Testis (tissue), 3 donors: ENCODE measurements around the gene IFNA2. TPM values are rescaled to one million over a fixed set of nuclear protein-coding genes. Genes with fewer than 3 reads are reported as not detected.
A peak's percentile ranks its signal among the peaks of the same experiment; 100 is the strongest.

ENCODE experiments used
- DNase-seq: peaks from one replicate; pipeline ENCODE4 v3.0.0-alpha.2; 2019
- H3K27ac ChIP-seq, 2 donors: fragments of 200-600 bp; sonication (generic); one replicate each; pipeline ENCODE4 v1.5.1; 2019
- H3K27me3 ChIP-seq: fragments of 200-600 bp; sonication (generic); one replicate; pipeline ENCODE4 v1.5.1; 2019
- H3K36me3 ChIP-seq: fragments of 200-600 bp; sonication (generic); one replicate; pipeline ENCODE4 v1.5.1; 2017; ENCODE audit warnings: low read depth; ENCODE audit errors: missing control alignments
- H3K4me1 ChIP-seq: fragments of 200-600 bp; sonication (generic); one replicate; pipeline ENCODE4 v1.5.1; 2019
- H3K4me3 ChIP-seq, 2 donors: fragments of 200-600 bp; sonication (generic); one replicate each; pipeline ENCODE4 v1.5.1; 2017 to 2019
- H3K9me3 ChIP-seq: fragments of 200-600 bp; sonication (generic); one replicate; pipeline ENCODE4 v1.5.1; 2017
- POLR2A ChIP-seq: fragments of 450-650 bp; IDR thresholded peaks from one replicate; pipeline ENCODE4 v1.6.1; 2017; ENCODE audit warnings: antibody characterized with exemption, mild to moderate bottlenecking, moderate library complexity
- WGBS, 2 donors: methylation state at CpG; one replicate each; pipeline ENCODE4 v1.1.5; 2018; 5-methylcytosine and 5-hydroxymethylcytosine counted together
- intact Hi-C: fragments of 100-400 bp; cut with DNase I; formaldehyde crosslinking; loops from one replicate; pipeline ENCODE4 v1.15.1; 2023; ENCODE audit warnings: low total_unique reads
- polyA plus RNA-seq: library from polyadenylated mRNA; stranded (reverse); fragments of 350-450 nt; fragmentation: Illumina TruSeq; extraction: RNeasy Lipid Tissue Mini Kit (QIAGEN cat#74804); gene quantifications from one replicate; pipeline ENCODE4 v1.2.3, GENCODE V29; 2014; ENCODE audit warnings: low read depth, low replicate concordance; ENCODE audit not compliant: insufficient read depth
- total RNA-seq, 2 donors: library from RNA; depleted of rRNA; stranded (reverse); fragments of >200 nt; gene quantifications; one replicate each; pipeline ENCODE4 v1.2.3, GENCODE V29; 2016
- TF ChIP-seq, protein P1 (sequence below), 3 experiments: fragments of 450-650 bp in 2 of 3; fragments of 200-600 bp in 1 of 3; sonication (generic) in 1 of 3; IDR thresholded peaks; one replicate each; pipeline ENCODE4 v1.5.1; 2016 to 2019; ENCODE audit warnings: antibody characterized with exemption in 3 of 3, mild to moderate bottlenecking in 2 of 3, moderate library complexity in 1 of 3

The IFNA2 gene
- total and polyA plus RNA-seq, 3 donors from 2014 or later, result 1.2 to 1.3 TPM; not detected in 1

DNA sequence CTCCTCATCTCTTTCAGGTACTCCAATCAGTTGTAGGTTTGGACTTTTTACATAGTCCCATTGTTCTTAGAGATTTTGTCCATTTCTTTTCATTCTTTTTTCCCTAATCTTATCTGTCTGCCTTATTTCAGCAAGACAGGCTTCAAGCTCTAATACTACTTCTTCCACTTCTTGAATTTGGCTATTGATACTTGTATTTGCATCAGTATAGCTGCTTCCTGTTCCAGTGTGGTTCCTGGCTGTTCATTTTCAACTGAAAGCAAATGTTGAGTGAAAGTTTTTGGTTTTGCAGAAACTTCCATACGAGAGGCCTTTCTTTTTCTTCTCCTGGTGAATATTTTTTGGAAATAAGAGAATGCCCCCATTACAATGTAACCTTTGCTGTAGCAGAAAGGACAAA lies 43.0 kb upstream of the IFNA2 start:
- intact Hi-C loops, result no loop called here
- TF ChIP-seq POLR2A, result no peak
- TF ChIP-seq, protein P1, sequence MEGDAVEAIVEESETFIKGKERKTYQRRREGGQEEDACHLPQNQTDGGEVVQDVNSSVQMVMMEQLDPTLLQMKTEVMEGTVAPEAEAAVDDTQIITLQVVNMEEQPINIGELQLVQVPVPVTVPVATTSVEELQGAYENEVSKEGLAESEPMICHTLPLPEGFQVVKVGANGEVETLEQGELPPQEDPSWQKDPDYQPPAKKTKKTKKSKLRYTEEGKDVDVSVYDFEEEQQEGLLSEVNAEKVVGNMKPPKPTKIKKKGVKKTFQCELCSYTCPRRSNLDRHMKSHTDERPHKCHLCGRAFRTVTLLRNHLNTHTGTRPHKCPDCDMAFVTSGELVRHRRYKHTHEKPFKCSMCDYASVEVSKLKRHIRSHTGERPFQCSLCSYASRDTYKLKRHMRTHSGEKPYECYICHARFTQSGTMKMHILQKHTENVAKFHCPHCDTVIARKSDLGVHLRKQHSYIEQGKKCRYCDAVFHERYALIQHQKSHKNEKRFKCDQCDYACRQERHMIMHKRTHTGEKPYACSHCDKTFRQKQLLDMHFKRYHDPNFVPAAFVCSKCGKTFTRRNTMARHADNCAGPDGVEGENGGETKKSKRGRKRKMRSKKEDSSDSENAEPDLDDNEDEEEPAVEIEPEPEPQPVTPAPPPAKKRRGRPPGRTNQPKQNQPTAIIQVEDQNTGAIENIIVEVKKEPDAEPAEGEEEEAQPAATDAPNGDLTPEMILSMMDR (IDR thresholded peaks at IDR 0.05), result no peak
- 80 to 83% methylated on average over 1 of the region's 1 CpG for WGBS, 2 donors
- Histone ChIP-seq H3K27me3 (no peaks in the 10 kb centered on the region), H3K4me1 (no peaks in the 10 kb centered on the region), H3K4me3 (no peak overlapping the region), H3K9me3 (no peaks in the 10 kb centered on the region), H3K36me3 (no peaks in the 10 kb centered on the region), H3K27ac (no peak overlapping the region)
- no peak for DNase-seq

DNA sequence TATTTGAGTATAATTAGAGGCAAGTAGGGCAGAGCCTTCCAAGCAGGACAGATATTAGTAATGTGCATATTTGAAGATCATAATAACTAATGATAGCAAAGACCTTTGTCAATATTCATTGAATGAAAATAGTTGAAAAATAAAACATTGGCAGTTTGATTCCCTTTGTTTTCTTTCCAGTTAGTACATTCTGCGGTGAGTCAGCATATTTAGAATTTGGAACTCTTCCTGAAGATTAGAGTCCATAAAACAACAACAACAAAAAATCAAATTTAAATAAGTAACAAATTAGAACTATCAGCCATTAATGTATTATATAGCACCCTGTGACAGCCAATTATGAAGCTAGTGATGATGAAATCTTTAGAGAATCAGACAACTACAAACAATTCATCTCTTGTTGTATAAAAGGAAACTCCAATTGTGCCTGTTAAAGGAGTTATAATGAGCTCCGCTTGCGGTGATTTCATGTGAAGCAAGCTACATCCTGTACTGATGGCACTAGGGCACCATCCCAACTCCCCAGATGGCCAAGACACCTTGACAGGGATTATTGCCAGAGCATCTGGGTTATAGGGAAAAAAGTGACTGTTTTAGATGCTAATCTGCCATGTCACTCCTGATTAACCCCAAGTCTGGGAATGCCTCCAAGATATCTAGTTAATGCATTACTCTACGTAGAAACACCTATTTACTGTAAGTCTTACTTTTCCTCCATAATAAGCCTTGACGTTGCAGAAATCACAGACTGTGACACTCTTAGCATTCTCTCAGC lies 30.5 kb upstream of the IFNA2 start:
- H3K9me3 ChIP-seq, result no peaks in the 10 kb centered on the region
- no peak overlapping the region for H3K4me3 ChIP-seq
- DNase-seq, result no peak
- H3K4me1 ChIP-seq, result no peaks in the 10 kb centered on the region
- intact Hi-C loops, result no loop called here
- WGBS, 2 donors, result 87 to 89% methylated on average over 5 of the region's 5 CpGs
- H3K36me3 ChIP-seq, result no peaks in the 10 kb centered on the region
- no peak overlapping the region for H3K27ac ChIP-seq
- no peak for TF ChIP-seq POLR2A
- TF ChIP-seq, protein P1 (IDR thresholded peaks at IDR 0.05), result no peak
- no peaks in the 10 kb centered on the region for H3K27me3 ChIP-seq

DNA sequence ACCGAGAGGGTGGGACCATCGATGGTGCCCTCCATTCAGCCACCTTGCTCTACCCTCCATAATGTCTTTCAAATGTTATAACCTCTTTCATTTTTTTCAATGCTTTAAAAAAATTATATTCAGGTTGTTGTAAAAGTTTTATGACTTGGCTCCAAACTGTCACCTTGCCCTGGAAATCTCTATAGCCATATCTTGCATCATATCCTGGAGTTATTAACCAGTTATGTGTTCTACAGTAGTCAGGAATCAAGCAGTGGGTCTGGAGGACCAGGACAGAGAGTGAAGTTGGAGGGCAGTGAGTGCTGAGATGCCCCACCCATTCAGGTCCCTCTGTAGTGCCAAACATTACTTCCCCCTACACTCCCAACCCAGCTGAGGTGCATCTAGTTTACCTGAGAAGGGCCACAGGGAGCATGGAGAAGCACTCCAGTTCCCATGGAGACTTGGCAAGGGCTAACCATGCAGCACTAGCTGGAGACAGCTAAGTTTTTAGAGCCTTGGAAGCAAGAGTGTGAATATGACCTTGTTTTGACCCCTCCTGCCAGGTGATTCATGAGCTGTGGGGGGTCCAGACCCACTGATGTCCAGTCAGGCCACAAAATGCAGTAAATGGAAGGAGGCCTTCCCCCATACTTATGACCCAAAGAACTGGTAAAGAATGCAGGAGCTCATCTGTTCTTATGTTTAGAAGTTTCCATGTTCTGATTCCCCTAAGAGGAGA lies 29.2 kb upstream of the IFNA2 start:
- no peak for DNase-seq
- WGBS, 2 donors, result 100% methylated on average over 2 of the region's 2 CpGs
- TF ChIP-seq POLR2A, result no peak
- TF ChIP-seq, protein P1 (IDR thresholded peaks at IDR 0.05), result no peak
- no peaks in the 10 kb centered on the region for H3K27me3 ChIP-seq
- H3K9me3 ChIP-seq, result no peaks in the 10 kb centered on the region
- no peaks in the 10 kb centered on the region for H3K4me1 ChIP-seq
- intact Hi-C loops, result no loop called here
- no peak overlapping the region for H3K4me3 ChIP-seq
- H3K27ac ChIP-seq, result no peak overlapping the region
- no peaks in the 10 kb centered on the region for H3K36me3 ChIP-seq

DNA sequence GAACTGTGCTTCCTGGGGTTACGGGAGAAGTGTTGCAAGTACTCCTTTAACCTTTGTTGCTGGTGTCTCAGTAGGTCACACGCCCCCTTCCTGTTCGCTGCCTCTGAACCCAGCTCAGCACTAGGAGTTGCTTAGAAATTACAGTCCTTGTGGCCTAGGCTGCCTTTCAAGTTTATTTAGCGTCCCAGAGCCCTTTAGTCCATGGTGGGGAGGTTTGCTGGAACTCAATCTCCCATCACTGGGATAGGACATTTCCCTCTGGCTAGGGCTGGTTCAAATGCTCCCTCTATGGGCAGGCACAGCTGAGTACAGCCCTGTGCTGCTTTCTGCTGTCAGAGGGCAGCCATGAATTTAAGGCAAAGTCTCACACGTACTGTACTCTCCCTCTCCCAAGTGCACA lies 28.4 kb upstream of the IFNA2 start:
- H3K27ac ChIP-seq, result no peak overlapping the region
- no peaks in the 10 kb centered on the region for H3K4me1 ChIP-seq
- H3K4me3 ChIP-seq, result no peak overlapping the region
- H3K36me3 ChIP-seq, result no peaks in the 10 kb centered on the region
- no peak for DNase-seq
- no peaks in the 10 kb centered on the region for H3K27me3 ChIP-seq
- 54 to 64% methylated on average over 4 to 5 of the region's 5 CpGs for WGBS, 2 donors
- H3K9me3 ChIP-seq, result no peaks in the 10 kb centered on the region
- intact Hi-C loops, result no loop called here
- TF ChIP-seq, protein P1 (IDR thresholded peaks at IDR 0.05), result peak in 2 of 3 experiments; percentile 12 to 19
- TF ChIP-seq POLR2A, result no peak
